Caco-2 (cell line): ENCODE results near the gene RAP1A. TPM values are rescaled to one million over a fixed set of nuclear protein-coding genes. Genes with fewer than 3 reads are reported as not detected.

ENCODE experiments used
- BruUV-seq: library from RNA; stranded (reverse); fragments of 400-500 nt; replicated peaks from 2 replicates; lab custom pipeline; 2021; lab: Mats Ljungman, UMichigan
- CTCF ChIA-PET: fragments of 300-600 bp; sonication (Branson Sonifier 250); formaldehyde crosslinking; loops from one replicate; lab custom pipeline; 2022; ENCODE audit warnings: antibody characterized with exemption; lab: Charles Lee
- POLR2A ChIA-PET: fragments of 300-600 bp; sonication (Branson Sonifier 250); formaldehyde crosslinking; loops from one replicate; lab custom pipeline; 2022; ENCODE audit warnings: antibody characterized with exemption; lab: Charles Lee
- DNase-seq, 2 experiments: peaks; one replicate each; pipeline versions ENCODE4 v3.0.0 to v3.0.0-alpha.2; 2020 to 2022
- H3K27me3 ChIP-seq: replicated peaks from 2 replicates; pipeline ENCODE4 v1.6.0; 2011; ENCODE audit warnings: low read length; ENCODE audit not compliant: control insufficient read depth, insufficient read depth
- H3K36me3 ChIP-seq: 2 replicates; pipeline ENCODE4 v1.5.1; 2011; ENCODE audit warnings: low read length; ENCODE audit not compliant: control insufficient read depth, insufficient read depth
- H3K4me1 ChIP-seq: fragments of 250-450 bp; sonication (Bioruptor Pico); 2 replicates; pipeline ENCODE4 v1.5.1; 2020; ENCODE audit warnings: mild to moderate bottlenecking
- H3K4me3 ChIP-seq: 2 replicates; pipeline ENCODE4 v1.5.1; 2011; ENCODE audit warnings: low read depth, mild to moderate bottlenecking, control low read depth, low read length
- H3K9me3 ChIP-seq: fragments of 250-450 bp; sonication (Bioruptor Pico); 2 replicates; pipeline ENCODE4 v1.5.1; 2020; ENCODE audit warnings: mild to moderate bottlenecking, moderate library complexity
- H3K27ac Mint-ChIP-seq: one replicate; pipeline ENCODE4 v1.8.0; 2022; ENCODE audit warnings: mixed read lengths; ENCODE audit not compliant: unreplicated experiment
- H3K27me3 Mint-ChIP-seq: one replicate; pipeline ENCODE4 v1.8.0; 2022; ENCODE audit warnings: mixed read lengths; ENCODE audit not compliant: insufficient read depth, unreplicated experiment
- H3K36me3 Mint-ChIP-seq: one replicate; pipeline ENCODE4 v1.8.0; 2022; ENCODE audit warnings: mild to moderate bottlenecking, mixed read lengths; ENCODE audit not compliant: insufficient read depth, unreplicated experiment
- H3K4me1 Mint-ChIP-seq: one replicate; pipeline ENCODE4 v1.8.0; 2022; ENCODE audit warnings: low read depth, mixed read lengths; ENCODE audit not compliant: unreplicated experiment
- H3K4me3 Mint-ChIP-seq: one replicate; pipeline ENCODE4 v1.8.0; 2022; ENCODE audit warnings: mild to moderate bottlenecking, moderate library complexity, mixed read lengths; ENCODE audit not compliant: unreplicated experiment
- H3K9me3 Mint-ChIP-seq: one replicate; pipeline ENCODE4 v1.8.0; 2022; ENCODE audit warnings: mixed read lengths; ENCODE audit not compliant: unreplicated experiment
- CTCF ChIP-seq, 2 experiments: fragments of 200-600 bp in 1 of 2; IDR thresholded peaks; 1 replicate in 1 of 2; 2 replicates in 1 of 2; pipeline versions ENCODE4 v1.5.1 to v1.8.0; 2011 to 2022; ENCODE audit warnings: antibody characterized with exemption in 1 of 2, control low read depth in 1 of 2, inconsistent platforms in 1 of 2, low read depth in 1 of 2, low read length in 1 of 2, mild to moderate bottlenecking in 1 of 2, moderate library complexity in 1 of 2; ENCODE audit not compliant: insufficient read depth in 1 of 2, severe bottlenecking in 1 of 2, unreplicated experiment in 1 of 2
- intact Hi-C: fragments of 100-400 bp; cut with micrococcal nuclease; formaldehyde crosslinking; loops from one replicate; pipeline ENCODE4 v1.10.0; 2022; ENCODE audit not compliant: unreplicated experiment
- total RNA-seq: library from RNA; stranded (reverse); gene quantifications from 2 replicates; pipeline ENCODE4 v1.2.3, GENCODE V29; 2022

Gene RAP1A
- total RNA-seq, 1 experiment from 2014 or later: 64.1 TPM

GRCh38 chr1:111664652-111665051, 45.1 kb downstream of the RAP1A start:
- no peaks in the 10 kb centered on the region for H3K27me3 Mint-ChIP-seq
- H3K36me3 Mint-ChIP-seq: peaks cover 6% of the 10 kb centered on the region
- no peak for DNase-seq
- BruUV-seq: no TSS peak
- POLR2A ChIA-PET: no interaction called here
- CTCF ChIA-PET: no interaction called here
- TF ChIP-seq CTCF (IDR thresholded peaks at IDR 0.05; ENCODE audit: insufficient read depth in 1 of 2, low read depth in 1 of 2, low read length in 1 of 2, severe bottlenecking in 1 of 2, unreplicated experiment in 1 of 2): no peak
- H3K4me1 ChIP-seq: peaks cover 21% of the 10 kb centered on the region
- peaks cover 7% of the 10 kb centered on the region for H3K4me1 Mint-ChIP-seq
- no peak overlapping the region for H3K4me3 Mint-ChIP-seq
- H3K27ac Mint-ChIP-seq: no peak overlapping the region
- no peaks in the 10 kb centered on the region for H3K9me3 ChIP-seq
- intact Hi-C loops: no loop called here
- H3K27me3 ChIP-seq: no peaks in the 10 kb centered on the region
- H3K36me3 ChIP-seq: no peaks in the 10 kb centered on the region
- H3K9me3 Mint-ChIP-seq: no peaks in the 10 kb centered on the region
- H3K4me3 ChIP-seq: no peak overlapping the region

GRCh38 chr1:111665497-111665896, 45.9 kb downstream of the RAP1A start:
- Histone ChIP-seq H3K9me3 (no peaks in the 10 kb centered on the region), H3K4me1 (peaks cover 14% of the 10 kb centered on the region), H3K4me3 (no peak overlapping the region), H3K36me3 (no peaks in the 10 kb centered on the region), H3K27me3 (no peaks in the 10 kb centered on the region)
- intact Hi-C loops: no loop called here
- POLR2A ChIA-PET: no interaction called here
- Mint-ChIP-seq H3K9me3 (no peaks in the 10 kb centered on the region), H3K4me3 (no peak overlapping the region), H3K4me1 (peaks cover 16% of the 10 kb centered on the region), H3K36me3 (peaks cover 6% of the 10 kb centered on the region), H3K27me3 (no peaks in the 10 kb centered on the region), H3K27ac (no peak overlapping the region)
- TF ChIP-seq CTCF (IDR thresholded peaks at IDR 0.05; ENCODE audit: insufficient read depth in 1 of 2, low read depth in 1 of 2, low read length in 1 of 2, severe bottlenecking in 1 of 2, unreplicated experiment in 1 of 2): no peak
- CTCF ChIA-PET: no interaction called here
- BruUV-seq: no TSS peak
- DNase-seq: no peak

GRCh38 chr1:111666828-111667227, 47.2 kb downstream of the RAP1A start:
- H3K9me3 Mint-ChIP-seq: no peaks in the 10 kb centered on the region
- no peak overlapping the region for H3K4me3 Mint-ChIP-seq
- CTCF ChIA-PET: no interaction called here
- TF ChIP-seq CTCF (IDR thresholded peaks at IDR 0.05; ENCODE audit: insufficient read depth in 1 of 2, low read depth in 1 of 2, low read length in 1 of 2, severe bottlenecking in 1 of 2, unreplicated experiment in 1 of 2): no peak
- peaks cover 16% of the 10 kb centered on the region for H3K4me1 Mint-ChIP-seq
- POLR2A ChIA-PET: no interaction called here
- Histone ChIP-seq H3K36me3 (no peaks in the 10 kb centered on the region), H3K4me1 (peaks cover 8% of the 10 kb centered on the region; the same call in 1 of the 2 replicates), H3K27me3 (no peaks in the 10 kb centered on the region), H3K9me3 (no peaks in the 10 kb centered on the region), H3K4me3 (no peak overlapping the region)
- H3K27ac Mint-ChIP-seq: no peak overlapping the region
- H3K27me3 Mint-ChIP-seq: no peaks in the 10 kb centered on the region
- intact Hi-C loops: no loop called here
- BruUV-seq: no TSS peak
- H3K36me3 Mint-ChIP-seq: peaks cover 6% of the 10 kb centered on the region
- DNase-seq: no peak
